ENCODE results near the gene PRR30.

PRR30 gene

GRCh38 chr2:27095745-27096651 is 43.2 kb downstream of the PRR30 start:
- peak; percentile 85 for DNase-seq

GRCh38 chr2:27095427-27095744 is 43.8 kb downstream of the PRR30 start:
- no peak for DNase-seq

- no peak for DNase-seq
Measured at GRCh38 chr2:27094353-27094984, 44.7 kb downstream of the PRR30 start.

GRCh38 chr2:27093430-27094352 is 45.5 kb downstream of the PRR30 start:
- peak; percentile 90 for DNase-seq

- no peak for DNase-seq
Measured at GRCh38 chr2:27092696-27093429, 46.3 kb downstream of the PRR30 start.

GRCh38 chr2:27091746-27092695 is 47.2 kb downstream of the PRR30 start:
- no peak for DNase-seq

GRCh38 chr2:27089111-27089954 is 49.9 kb downstream of the PRR30 start:
- DNase-seq: no peak

GRCh38 chr2:27088634-27089033 is 50.6 kb downstream of the PRR30 start:
- DNase-seq: no peak

- no peak for DNase-seq
Measured at GRCh38 chr2:27087823-27088410, 51.3 kb downstream of the PRR30 start.
